Measurements from ENCODE around the gene CIAO1.

- TF ChIP-seq CTCF (IDR thresholded peaks at IDR 0.05) (no peak), POLR2A (IDR thresholded peaks at IDR 0.05) (no peak)
These were observed 52.7 kb downstream of the CIAO1 start for GRCh38 chr2:96318723-96319122.

Data from thyroid gland (tissue), 4 donors.